ENCODE data around the gene SMYD3.

GRCh38 chr1:246338098-246338497 lies 169.0 kb downstream of the SMYD3 start:
- TF ChIP-seq EZH2phosphoT487 (IDR thresholded peaks at IDR 0.05; ENCODE audit: borderline replicate concordance) (no peak), CTCF (conservative IDR thresholded peaks at IDR 0.05; ENCODE audit: low read length) (no peak)

All from Loucy (cell line).